NB4 (cell line): ENCODE results near the gene FMN2.

Experiments used
- DNase-seq: peaks from one replicate; pipeline ENCODE4 v3.0.0; 2010; ENCODE audit warnings: low read depth
- H3K4me3 ChIP-seq: one replicate; pipeline ENCODE4 v1.5.1; 2011; ENCODE audit warnings: mild to moderate bottlenecking, low read depth, low read length, moderate library complexity
- MYC ChIP-seq: IDR thresholded peaks from 2 replicates; pipeline ENCODE4 v1.6.1; 2011; ENCODE audit warnings: low read depth, low read length
- POLR2A ChIP-seq: IDR thresholded peaks from 2 replicates; pipeline ENCODE4 v1.6.1; 2011; ENCODE audit warnings: mild to moderate bottlenecking; ENCODE audit not compliant: insufficient read length; ENCODE audit errors: extremely low read depth
- TF ChIP-seq, protein P1 (sequence below): IDR thresholded peaks from 2 replicates; pipeline ENCODE4 v1.6.1; 2011; ENCODE audit warnings: low read depth, low read length
- TF ChIP-seq, protein P2 (sequence below): IDR thresholded peaks from one replicate; pipeline ENCODE4 v1.5.1; 2012; ENCODE audit warnings: low read depth, low read length

Gene FMN2

DNA sequence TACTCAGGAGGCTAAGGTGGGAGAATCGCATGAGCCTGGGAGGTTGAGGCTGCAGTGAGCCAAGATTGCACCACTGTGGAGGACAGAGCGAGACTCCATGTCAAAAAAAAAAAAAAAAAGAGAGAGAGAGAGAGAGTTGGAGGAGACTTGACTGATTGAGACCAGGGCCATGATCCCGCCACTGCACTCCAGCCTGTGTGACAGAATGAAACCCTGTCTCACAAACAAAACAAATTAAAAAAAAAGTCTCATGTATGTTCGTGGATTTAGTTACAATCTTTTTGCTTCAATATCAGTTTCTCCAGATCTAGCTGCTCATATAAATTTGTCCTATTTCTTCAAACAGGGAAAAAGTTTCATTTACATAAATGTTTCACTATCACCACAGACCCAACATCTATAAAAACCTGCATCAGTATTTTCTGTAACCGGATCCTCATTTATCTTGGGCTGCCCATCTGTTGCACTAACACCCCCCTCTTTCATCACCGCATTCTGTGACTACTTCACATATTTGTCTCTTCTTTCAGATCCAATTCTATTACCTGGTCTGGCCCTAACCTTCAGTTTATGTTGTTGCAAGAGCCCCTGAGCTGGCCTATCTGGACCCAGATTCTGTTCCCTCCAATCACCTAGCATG, 393.2 kb downstream of the FMN2 start:
- H3K4me3 ChIP-seq = no peak overlapping the region
- no peak for DNase-seq
- no peak for TF ChIP-seq POLR2A
- no peak for TF ChIP-seq MYC
- TF ChIP-seq, protein P1, sequence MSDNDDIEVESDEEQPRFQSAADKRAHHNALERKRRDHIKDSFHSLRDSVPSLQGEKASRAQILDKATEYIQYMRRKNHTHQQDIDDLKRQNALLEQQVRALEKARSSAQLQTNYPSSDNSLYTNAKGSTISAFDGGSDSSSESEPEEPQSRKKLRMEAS = no peak
- TF ChIP-seq, protein P2, sequence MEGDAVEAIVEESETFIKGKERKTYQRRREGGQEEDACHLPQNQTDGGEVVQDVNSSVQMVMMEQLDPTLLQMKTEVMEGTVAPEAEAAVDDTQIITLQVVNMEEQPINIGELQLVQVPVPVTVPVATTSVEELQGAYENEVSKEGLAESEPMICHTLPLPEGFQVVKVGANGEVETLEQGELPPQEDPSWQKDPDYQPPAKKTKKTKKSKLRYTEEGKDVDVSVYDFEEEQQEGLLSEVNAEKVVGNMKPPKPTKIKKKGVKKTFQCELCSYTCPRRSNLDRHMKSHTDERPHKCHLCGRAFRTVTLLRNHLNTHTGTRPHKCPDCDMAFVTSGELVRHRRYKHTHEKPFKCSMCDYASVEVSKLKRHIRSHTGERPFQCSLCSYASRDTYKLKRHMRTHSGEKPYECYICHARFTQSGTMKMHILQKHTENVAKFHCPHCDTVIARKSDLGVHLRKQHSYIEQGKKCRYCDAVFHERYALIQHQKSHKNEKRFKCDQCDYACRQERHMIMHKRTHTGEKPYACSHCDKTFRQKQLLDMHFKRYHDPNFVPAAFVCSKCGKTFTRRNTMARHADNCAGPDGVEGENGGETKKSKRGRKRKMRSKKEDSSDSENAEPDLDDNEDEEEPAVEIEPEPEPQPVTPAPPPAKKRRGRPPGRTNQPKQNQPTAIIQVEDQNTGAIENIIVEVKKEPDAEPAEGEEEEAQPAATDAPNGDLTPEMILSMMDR = no peak

DNA sequence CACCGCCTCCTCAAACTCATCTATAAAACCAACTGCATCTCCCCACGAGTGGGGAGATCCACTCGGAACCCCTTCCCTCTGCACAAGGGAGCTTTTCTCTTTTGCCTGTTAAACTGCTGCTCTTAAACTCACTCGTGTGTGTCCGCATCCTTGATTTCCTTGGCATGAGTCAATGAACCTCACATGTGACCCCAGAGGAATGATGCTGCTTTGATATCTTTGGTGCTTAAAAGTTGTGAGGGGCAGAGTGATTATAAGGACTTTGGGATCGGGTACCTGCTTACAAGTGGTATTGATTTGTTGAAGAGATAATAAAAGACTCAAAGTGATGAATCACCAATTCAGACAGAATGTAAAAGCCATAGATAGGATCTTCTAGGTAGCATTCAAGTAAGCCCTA, 394.9 kb downstream of the FMN2 start:
- DNase-seq = no peak
- H3K4me3 ChIP-seq = no peak overlapping the region

DNA sequence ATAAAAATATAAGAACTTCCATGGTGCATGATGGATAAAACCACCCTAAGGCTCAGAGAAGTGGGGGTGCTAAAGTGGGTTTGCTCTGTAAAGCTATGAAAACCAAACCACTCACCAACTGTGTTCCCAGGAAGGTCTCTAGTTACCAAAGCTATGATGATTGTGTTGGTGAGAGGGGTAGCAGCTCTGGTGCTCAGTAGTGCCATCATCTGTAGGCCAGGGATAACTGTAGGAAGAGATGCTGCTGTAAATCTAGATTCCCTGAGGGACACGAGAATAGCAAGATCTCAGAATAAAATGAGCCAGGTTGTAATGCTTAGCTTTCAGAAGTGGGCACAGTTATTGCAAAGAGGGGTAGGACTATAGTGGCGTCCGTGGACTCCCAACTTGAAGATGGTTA, 395.8 kb downstream of the FMN2 start:
- no peak for DNase-seq
- TF ChIP-seq POLR2A (no peak), MYC (no peak)
- TF ChIP-seq, protein P1 = no peak
- TF ChIP-seq, protein P2 = no peak
- no peak overlapping the region for H3K4me3 ChIP-seq

More for the DNA sequence above, 394.9 kb downstream of the FMN2 start:
- TF ChIP-seq POLR2A = no peak
- TF ChIP-seq, protein P2 = no peak
- no peak for TF ChIP-seq MYC
- TF ChIP-seq, protein P1 = no peak

DNA sequence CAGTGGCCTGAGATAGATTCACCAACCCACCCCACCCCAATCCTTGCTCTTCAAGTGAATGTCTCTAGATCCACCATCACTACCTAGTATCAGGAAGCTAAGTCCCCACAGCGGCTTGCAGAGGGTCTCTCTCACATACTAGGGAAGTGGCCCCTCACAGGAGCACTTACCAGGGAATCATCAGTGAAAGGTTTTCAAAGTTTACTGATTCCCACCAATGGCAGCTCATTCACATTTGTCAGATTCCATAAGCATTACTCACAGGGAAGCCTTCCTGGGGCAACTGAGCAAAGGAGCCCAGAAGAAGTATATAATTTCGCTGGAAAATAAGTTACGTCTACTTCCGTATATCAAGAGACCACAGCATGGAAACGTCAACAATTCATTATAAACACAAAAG, 399.5 kb downstream of the FMN2 start:
- H3K4me3 ChIP-seq = no peak overlapping the region
- DNase-seq = no peak
- TF ChIP-seq POLR2A (no peak), MYC (no peak)
- TF ChIP-seq, protein P1 = no peak
- TF ChIP-seq, protein P2 = no peak

DNA sequence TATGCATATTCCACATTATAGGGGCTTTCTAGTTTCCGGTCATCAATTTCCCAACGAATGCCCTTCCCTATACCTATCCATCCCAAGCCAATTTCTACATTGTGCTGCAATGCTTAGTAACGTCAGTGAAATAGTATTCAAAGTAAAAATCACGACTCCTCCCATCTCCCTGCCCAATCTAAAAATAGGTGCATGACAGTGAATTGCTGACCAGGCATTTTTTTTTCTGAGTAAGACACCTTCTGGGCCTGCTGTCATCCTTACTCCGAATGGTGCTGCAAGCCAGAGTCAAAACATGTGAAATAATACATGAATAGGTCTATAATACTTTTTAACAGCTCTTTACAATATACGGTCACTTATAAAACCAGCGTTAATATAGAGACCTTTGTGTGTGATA, 400.1 kb downstream of the FMN2 start:
- H3K4me3 ChIP-seq = no peak overlapping the region
- TF ChIP-seq, protein P1 = no peak
- no peak for TF ChIP-seq MYC
- TF ChIP-seq, protein P2 = no peak
- TF ChIP-seq POLR2A = no peak
- no peak for DNase-seq

DNA sequence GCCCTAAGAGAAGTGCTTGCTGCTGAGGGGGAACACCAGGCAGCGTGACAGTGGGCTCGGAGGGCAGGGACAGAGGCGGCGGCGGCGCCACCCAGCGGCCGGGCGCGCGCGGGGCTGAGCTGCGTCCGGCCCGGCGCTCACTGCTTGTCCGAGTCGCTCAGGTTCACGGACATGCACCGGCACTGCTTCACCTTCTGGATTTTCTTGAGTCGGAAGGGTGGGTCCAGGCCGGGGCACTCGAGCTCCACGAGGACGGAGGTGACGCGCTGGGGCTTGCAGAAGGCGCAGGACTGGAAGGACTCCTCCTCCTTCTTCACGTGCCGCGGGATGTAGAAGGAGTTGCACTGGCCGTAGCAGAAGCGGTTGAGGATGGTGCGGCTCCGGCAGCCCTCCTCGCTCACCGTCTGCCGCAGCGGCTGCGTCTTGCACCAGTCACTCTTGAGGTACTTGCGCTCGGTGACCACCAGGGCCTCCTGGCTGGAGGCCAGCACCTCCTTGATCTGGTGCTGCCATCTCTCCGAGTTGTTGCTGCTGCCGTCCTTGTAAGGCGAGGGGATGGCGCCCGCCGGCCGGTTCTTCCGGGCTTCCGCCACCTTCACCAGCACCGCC, 401.3 kb downstream of the FMN2 start:
- no peak for TF ChIP-seq MYC
- TF ChIP-seq, protein P1 = no peak
- no peak overlapping the region for H3K4me3 ChIP-seq
- DNase-seq = no peak
